Spleen (tissue), 11 donors: ENCODE data around the gene KLHDC4. TPM values are rescaled to one million over a fixed set of nuclear protein-coding genes. Genes with fewer than 3 reads are reported as not detected.
"Not testable (repeated sequence)": the region's sequence is repeated elsewhere in the genome, so short reads cannot be mapped to it uniquely, and the experiment has no call there.

Experiments used
- DNase-seq: peaks from one replicate; pipeline ENCODE4 v3.0.0-alpha.2; 2020
- H3K27ac ChIP-seq, 8 donors: fragments of 200-600 bp; sonication (generic) in 7 of 8; 1 replicate in 4 of 8; 2 replicates in 4 of 8; pipeline versions ENCODE4 v1.5.0 to v1.8.0; 2016 to 2021; ENCODE audit warnings: inconsistent platforms in 4 of 8, mild to moderate bottlenecking in 4 of 8, moderate library complexity in 1 of 8
- H3K27me3 ChIP-seq, 7 donors: fragments of 200-600 bp; sonication (generic) in 6 of 7; replicated peaks in 1 of 7; 1 replicate in 4 of 7; 2 replicates in 3 of 7; pipeline versions ENCODE4 v1.5.0 to v1.8.0; 2016 to 2021; ENCODE audit warnings: inconsistent platforms in 3 of 7, mild to moderate bottlenecking in 1 of 7
- H3K36me3 ChIP-seq, 6 donors: fragments of 200-600 bp; sonication (generic) in 5 of 6; 1 replicate in 4 of 6; 2 replicates in 2 of 6; pipeline versions ENCODE4 v1.5.0 to v1.8.0; 2016 to 2021; ENCODE audit warnings: inconsistent platforms in 2 of 6
- H3K4me1 ChIP-seq, 6 donors: fragments of 200-600 bp; sonication (generic) in 5 of 6; 1 replicate in 3 of 6; 2 replicates in 3 of 6; pipeline versions ENCODE4 v1.5.0 to v1.8.0; 2016 to 2021; ENCODE audit warnings: inconsistent platforms in 3 of 6
- H3K4me3 ChIP-seq, 8 donors: fragments of 200-600 bp; sonication (generic) in 7 of 8; 1 replicate in 4 of 8; 2 replicates in 4 of 8; pipeline versions ENCODE4 v1.5.0 to v1.8.0; 2016 to 2021; ENCODE audit warnings: inconsistent platforms in 4 of 8, mild to moderate bottlenecking in 4 of 8, moderate library complexity in 2 of 8
- H3K9me3 ChIP-seq, 8 donors: fragments of 200-600 bp; sonication (generic) in 7 of 8; 1 replicate in 4 of 8; 2 replicates in 4 of 8; pipeline versions ENCODE4 v1.5.0 to v1.8.0; 2016 to 2021; ENCODE audit warnings: inconsistent platforms in 4 of 8
- POLR2A ChIP-seq, 3 donors: fragments of 450-650 bp; IDR thresholded peaks; one replicate each; pipeline ENCODE4 v1.5.1; 2017; ENCODE audit warnings: antibody characterized with exemption in 3 of 3, mild to moderate bottlenecking in 1 of 3
- POLR2AphosphoS5 ChIP-seq, 3 donors: sonication (generic); formaldehyde crosslinking; IDR thresholded peaks; one replicate each; pipeline ENCODE4 v1.5.1; 2017; ENCODE audit warnings: antibody characterized with exemption in 3 of 3
- WGBS, 5 donors: extraction: QIAGEN DNeasy Blood & Tissue Kit in 3 of 5; methylation state at CpG; one replicate each; pipeline versions ENCODE4 v1.1.5 to v1.1.7; 2013 to 2018; 5-methylcytosine and 5-hydroxymethylcytosine counted together
- intact Hi-C: fragments of 100-400 bp; cut with DNase I; formaldehyde crosslinking; loops from one replicate; pipeline ENCODE4 v1.15.0; 2023; ENCODE audit warnings: low total_unique reads
- polyA plus RNA-seq, 3 donors: library from polyadenylated mRNA; stranded (reverse); fragments of 200-250 nt; gene quantifications; one replicate each; pipeline ENCODE4 v1.2.1, GENCODE V29; 2013
- total RNA-seq, 7 donors: library from RNA; depleted of rRNA in 3 of 7; stranded (reverse); fragments of >200 nt in 3 of 7; fragmentation: NEBNext Ultra II Directional in 4 of 7; extraction: Animal tissue kit (Norgen Biotek cat#: 25700) in 4 of 7; gene quantifications; one replicate each; pipeline versions ENCODE4 v1.1.0 to v1.2.1, GENCODE V29; 2016 to 2021
- TF ChIP-seq, protein P1 (sequence below), 11 experiments: fragments of 200-600 bp in 7 of 11; fragments of 450-650 bp in 4 of 11; sonication (generic) in 4 of 11; IDR thresholded peaks in 8 of 11; conservative IDR thresholded peaks in 3 of 11; 1 replicate in 7 of 11; 2 replicates in 4 of 11; pipeline versions ENCODE4 v1.4.0 to v1.8.0; 2016 to 2021; ENCODE audit warnings: antibody characterized with exemption in 11 of 11, inconsistent platforms in 4 of 11, mild to moderate bottlenecking in 1 of 11
- donor health status: healthy with polysubstance abuse.
- donor health status: DM: no; HTN: no; CAD: no; lungs with moderate emphysema.
- donor health status: DM: no; HTN: no; CAD: no.
- donor health status: Bipolar disorder and iron deficiency.
- donor health status: healthy.
- donor health status: DM: no; HTN: no; CAD: no.
- donor health status: DM: yes; HTN: yes; CAD: no.

Gene KLHDC4
- total and polyA plus RNA-seq, 10 donors = 30.2 to 91.7 (median 56.7) TPM

DNA sequence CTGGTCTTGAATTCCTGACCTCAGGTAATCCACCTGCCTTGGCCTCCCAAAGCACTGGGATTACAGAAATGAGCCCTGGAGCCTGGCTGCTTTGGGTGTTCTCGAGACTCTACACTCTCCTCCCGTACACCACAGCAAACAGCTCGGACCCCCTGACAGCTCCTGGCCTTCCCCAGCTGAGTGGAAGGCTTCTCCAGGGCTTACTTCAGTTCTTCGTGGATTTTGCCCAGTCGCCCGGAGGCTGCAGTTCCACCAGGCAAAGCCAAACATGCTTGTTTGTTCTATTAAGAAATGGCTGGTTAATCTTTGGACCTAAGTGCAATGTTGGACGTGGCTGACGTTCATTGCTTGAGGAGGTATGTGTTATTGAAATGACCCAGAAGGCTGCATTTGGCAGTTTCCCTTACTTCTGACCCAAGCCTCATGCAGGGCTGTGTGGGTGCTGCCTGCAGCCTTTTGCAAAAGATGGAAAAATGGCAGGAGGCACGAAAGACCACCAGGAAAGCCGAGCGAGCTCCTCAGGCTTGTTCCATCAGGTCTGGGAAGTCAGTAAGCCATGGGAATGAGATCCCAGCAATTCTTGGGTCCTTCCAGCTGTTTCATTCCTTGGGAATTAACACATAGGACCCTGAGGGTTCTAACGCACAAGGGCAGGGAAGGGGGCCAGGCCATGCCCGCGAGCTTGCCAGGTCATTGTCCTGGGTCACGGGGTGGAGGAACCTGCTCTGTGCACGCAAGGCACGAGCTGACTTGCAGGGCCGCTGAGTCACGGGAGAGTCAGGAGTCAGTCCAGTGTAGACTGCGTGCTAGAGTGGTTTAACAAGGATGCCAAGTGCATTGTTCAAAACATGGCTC, 23.9 kb upstream of the KLHDC4 start:
- Histone ChIP-seq H3K4me3 (no peak overlapping the region), H3K9me3 (no peaks in the 10 kb centered on the region), H3K27ac (no peak overlapping the region), H3K27me3 (no peaks in the 10 kb centered on the region), H3K36me3 (no peaks in the 10 kb centered on the region), H3K4me1 (no peaks in the 10 kb centered on the region)
- intact Hi-C loops = no loop called here
- 88 to 94% (median 91%) methylated on average over 11 to 20 of the region's 20 CpGs for whole genome bisulfite sequencing, 5 donors
- DNase-seq = no peak
- TF ChIP-seq, protein P1, sequence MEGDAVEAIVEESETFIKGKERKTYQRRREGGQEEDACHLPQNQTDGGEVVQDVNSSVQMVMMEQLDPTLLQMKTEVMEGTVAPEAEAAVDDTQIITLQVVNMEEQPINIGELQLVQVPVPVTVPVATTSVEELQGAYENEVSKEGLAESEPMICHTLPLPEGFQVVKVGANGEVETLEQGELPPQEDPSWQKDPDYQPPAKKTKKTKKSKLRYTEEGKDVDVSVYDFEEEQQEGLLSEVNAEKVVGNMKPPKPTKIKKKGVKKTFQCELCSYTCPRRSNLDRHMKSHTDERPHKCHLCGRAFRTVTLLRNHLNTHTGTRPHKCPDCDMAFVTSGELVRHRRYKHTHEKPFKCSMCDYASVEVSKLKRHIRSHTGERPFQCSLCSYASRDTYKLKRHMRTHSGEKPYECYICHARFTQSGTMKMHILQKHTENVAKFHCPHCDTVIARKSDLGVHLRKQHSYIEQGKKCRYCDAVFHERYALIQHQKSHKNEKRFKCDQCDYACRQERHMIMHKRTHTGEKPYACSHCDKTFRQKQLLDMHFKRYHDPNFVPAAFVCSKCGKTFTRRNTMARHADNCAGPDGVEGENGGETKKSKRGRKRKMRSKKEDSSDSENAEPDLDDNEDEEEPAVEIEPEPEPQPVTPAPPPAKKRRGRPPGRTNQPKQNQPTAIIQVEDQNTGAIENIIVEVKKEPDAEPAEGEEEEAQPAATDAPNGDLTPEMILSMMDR (IDR thresholded peaks at IDR 0.05 in 8 of 11, conservative IDR thresholded peaks at IDR 0.05 in 3 of 11) = no peak
- TF ChIP-seq POLR2AphosphoS5 (IDR thresholded peaks at IDR 0.05) (no peak), POLR2A (IDR thresholded peaks at IDR 0.05) (no peak)

DNA sequence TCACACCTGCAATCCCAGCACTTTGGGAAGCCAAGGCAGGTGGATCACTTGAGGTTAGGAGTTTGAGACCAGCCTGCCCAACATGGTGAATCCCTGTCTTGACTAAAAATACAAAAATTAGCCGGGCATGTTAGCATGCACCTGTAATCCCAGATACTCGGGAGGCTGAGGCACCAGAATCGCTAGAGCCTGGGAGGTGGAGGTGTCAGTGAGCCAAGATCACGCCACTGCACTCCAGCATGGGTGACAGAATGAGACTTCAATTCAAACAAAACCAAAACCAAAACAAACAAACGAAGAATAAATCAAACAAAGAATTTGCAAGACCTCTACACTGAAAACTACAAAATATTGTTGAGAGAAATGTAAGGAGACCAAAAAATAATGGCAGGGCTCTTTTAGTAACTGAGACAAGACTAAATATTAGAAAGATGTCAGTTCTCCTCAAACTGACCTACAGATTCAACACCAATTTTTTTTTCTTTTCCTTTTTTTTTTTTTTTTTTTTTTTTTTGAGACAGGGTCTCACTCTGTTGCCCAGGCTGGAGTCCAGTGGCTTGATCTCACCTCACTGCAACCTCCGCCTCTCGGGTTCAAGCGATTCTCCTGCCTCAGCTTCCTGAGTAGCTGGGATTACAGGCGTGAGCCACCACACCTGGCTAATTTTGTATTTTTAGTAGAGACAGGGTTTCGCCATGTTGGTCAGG, 23.1 kb upstream of the KLHDC4 start:
- H3K9me3 ChIP-seq, H3K4me1 ChIP-seq, H3K36me3 ChIP-seq, DNase-seq, intact Hi-C loops, H3K27me3 ChIP-seq, H3K4me3 ChIP-seq, H3K27ac ChIP-seq: not testable (repeated sequence)
- 89 to 92% (median 89%) methylated on average over 10 of the region's 10 CpGs for WGBS, 5 donors

DNA sequence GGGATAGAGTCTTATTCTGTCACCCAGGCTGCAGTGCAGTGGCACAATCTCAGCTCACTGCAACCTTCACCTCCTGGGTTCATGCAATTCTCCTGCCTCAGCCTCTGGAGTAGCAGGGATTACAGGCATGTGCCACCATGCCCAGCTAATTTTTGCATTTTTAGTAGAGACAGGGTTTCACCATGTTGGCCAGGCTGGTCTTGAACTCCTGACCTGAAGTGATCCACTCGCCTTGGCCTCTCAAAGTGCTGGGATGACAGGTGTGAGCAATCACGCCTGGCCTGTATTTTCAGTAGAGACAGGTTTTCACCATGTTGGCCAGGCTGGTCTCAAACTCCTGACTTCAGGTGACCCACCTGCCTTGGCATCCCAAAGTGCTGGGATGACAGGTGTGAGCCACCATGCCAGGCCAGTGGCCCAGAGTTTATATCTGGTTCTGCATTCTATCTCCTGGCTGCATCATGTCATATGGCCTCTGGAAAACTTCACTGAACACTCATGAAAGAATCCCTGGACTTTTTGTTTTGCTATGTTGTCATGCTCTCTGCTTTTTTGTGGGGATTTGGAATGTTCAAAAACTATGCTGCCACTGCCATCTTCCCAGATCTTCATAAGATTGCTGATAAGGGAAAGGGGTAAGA, 21.8 kb upstream of the KLHDC4 start:
- DNase-seq, H3K36me3 ChIP-seq, H3K4me3 ChIP-seq, H3K9me3 ChIP-seq, H3K27me3 ChIP-seq, intact Hi-C loops, H3K27ac ChIP-seq, H3K4me1 ChIP-seq: not testable (repeated sequence)
- WGBS, 5 donors = 80 to 92% (median 87%) methylated on average over 2 of the region's 2 CpGs

DNA sequence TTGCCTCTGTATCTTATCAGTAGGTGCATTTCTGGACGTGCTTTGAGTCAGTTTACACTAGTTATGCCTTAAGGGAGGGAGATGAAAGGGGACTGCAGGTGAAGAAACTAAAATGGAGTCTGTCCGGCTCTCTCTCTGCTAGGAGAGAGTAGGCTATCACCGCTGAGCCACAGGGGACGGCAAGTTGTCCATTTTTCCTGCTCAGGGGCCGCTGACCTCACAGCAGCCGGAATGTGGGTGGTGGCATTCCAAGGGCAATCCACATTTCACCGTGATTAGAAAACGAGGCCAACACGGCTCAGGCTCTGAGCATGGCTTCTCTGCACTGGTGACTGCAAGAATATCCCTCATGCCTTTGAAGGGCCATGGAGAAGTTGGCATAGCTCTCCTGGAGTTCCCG, 19.0 kb upstream of the KLHDC4 start:
- intact Hi-C loops = no loop called here
- no peak for DNase-seq
- Histone ChIP-seq H3K9me3 (peaks cover 0 to 9% (median 0%) of the 10 kb centered on the region in 8 donors), H3K4me1 (peaks cover 15 to 24% (median 18%) of the 10 kb centered on the region in 6 donors), H3K36me3 (no peaks in the 10 kb centered on the region), H3K27ac (no peak overlapping the region), H3K4me3 (no peak overlapping the region), H3K27me3 (no peaks in the 10 kb centered on the region)
- TF ChIP-seq, protein P1 (IDR thresholded peaks at IDR 0.05 in 8 of 11, conservative IDR thresholded peaks at IDR 0.05 in 3 of 11) = no peak
- TF ChIP-seq POLR2A (IDR thresholded peaks at IDR 0.05) (no peak), POLR2AphosphoS5 (IDR thresholded peaks at IDR 0.05) (no peak)
- 66 to 87% (median 74%) methylated on average over 6 to 10 of the region's 10 CpGs for WGBS, 5 donors

DNA sequence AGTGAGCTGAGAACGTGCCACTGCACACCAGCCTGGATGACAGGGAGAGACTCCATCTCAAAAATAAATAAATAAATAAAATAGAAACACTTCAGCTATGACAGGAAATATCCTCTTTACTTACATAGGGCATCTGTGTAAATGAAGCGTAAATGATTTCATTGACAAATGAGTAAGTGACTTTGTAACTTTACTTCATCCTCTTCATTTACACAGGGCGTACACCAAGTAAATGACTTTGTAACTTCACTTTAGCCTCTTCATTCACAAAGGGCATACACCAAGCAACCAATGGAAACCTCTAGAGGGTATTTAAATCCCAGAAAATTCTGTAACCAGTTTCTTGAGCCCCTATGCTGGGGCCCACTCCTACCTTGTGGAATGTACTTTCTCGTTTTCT, 16.2 kb upstream of the KLHDC4 start:
- intact Hi-C loops = no loop called here
- TF ChIP-seq, protein P1 (IDR thresholded peaks at IDR 0.05 in 8 of 11, conservative IDR thresholded peaks at IDR 0.05 in 3 of 11) = no peak
- no peak for TF ChIP-seq POLR2AphosphoS5 (IDR thresholded peaks at IDR 0.05)
- no peak for TF ChIP-seq POLR2A (IDR thresholded peaks at IDR 0.05)
- no peak overlapping the region for H3K27ac ChIP-seq
- 62 to 73% (median 70%) methylated on average over 4 of the region's 4 CpGs for WGBS, 5 donors
- no peaks in the 10 kb centered on the region for H3K36me3 ChIP-seq
- H3K9me3 ChIP-seq = peaks cover 0 to 9% (median 0%) of the 10 kb centered on the region in 8 donors
- no peak for DNase-seq
- H3K27me3 ChIP-seq = peaks cover 0 to 5% (median 0%) of the 10 kb centered on the region in 7 donors
- H3K4me3 ChIP-seq = no peak overlapping the region
- peaks cover 30 to 48% (median 39%) of the 10 kb centered on the region in 6 donors for H3K4me1 ChIP-seq
